VCaP (cell line): ENCODE data around the gene KLHL10.

Source experiments
- H3K27ac ChIP-seq: fragments of 450-650 bp; 2 replicates; pipeline ENCODE4 v1.5.1; 2017
- CTCF ChIP-seq: fragments of 450-650 bp; conservative IDR thresholded peaks from 2 replicates; pipeline ENCODE4 v1.5.1; 2017; ENCODE audit warnings: mild to moderate bottlenecking, moderate library complexity

The KLHL10 gene

GRCh38 chr17:41811549-41812380, 25.9 kb upstream of the KLHL10 start, which contains the start of gene P3H4:
Gene P3H4 (minus strand): TSS chr17:41811949. CDS start chr17:41811915, 34 bp downstream.
- TF ChIP-seq CTCF = peak; percentile 75
- peak within 1 kb of the TSS; percentile 87 for H3K27ac ChIP-seq

GRCh38 chr17:41812381-41813151, 25.1 kb upstream of the KLHL10 start, which contains the start of gene FKBP10:
Gene FKBP10 (plus strand): TSS chr17:41813004. CDS start chr17:41813035, 31 bp downstream.
- peak within 1 kb of the TSS; percentile 87 for H3K27ac ChIP-seq
- no peak for TF ChIP-seq CTCF

GRCh38 chr17:41813152-41813680, 24.4 kb upstream of the KLHL10 start:
- H3K27ac ChIP-seq = peak overlapping the region; percentile 87
- TF ChIP-seq CTCF = no peak

- peak overlapping the region; percentile 87 for H3K27ac ChIP-seq
- no peak for TF ChIP-seq CTCF
Measured at GRCh38 chr17:41813699-41814124, 23.9 kb upstream of the KLHL10 start.

- H3K27ac ChIP-seq = peak overlapping the region; percentile 87
Measured at GRCh38 chr17:41814195-41814594, 23.4 kb upstream of the KLHL10 start.

GRCh38 chr17:41816637-41817320, 20.8 kb upstream of the KLHL10 start:
- TF ChIP-seq CTCF = no peak
- no peak overlapping the region for H3K27ac ChIP-seq

More at GRCh38 chr17:41814195-41814594, 23.4 kb upstream of the KLHL10 start:
- TF ChIP-seq CTCF = no peak
